HG03064 (cell line): ENCODE data around the gene ADCY9.

Experiments
- ATAC-seq: cut with Tn5 transposase; IDR thresholded peaks from one replicate; pipeline ENCODE4 v1.9.1; 2021; ENCODE audit warnings: low read depth; ENCODE audit not compliant: unreplicated experiment

The ADCY9 gene

GRCh38 chr16:4010225-4011158 is 105.8 kb downstream of the ADCY9 start:
- ATAC-seq, result no peak

- no peak for ATAC-seq
Measured at GRCh38 chr16:4009177-4009576, 107.1 kb downstream of the ADCY9 start.

DNA sequence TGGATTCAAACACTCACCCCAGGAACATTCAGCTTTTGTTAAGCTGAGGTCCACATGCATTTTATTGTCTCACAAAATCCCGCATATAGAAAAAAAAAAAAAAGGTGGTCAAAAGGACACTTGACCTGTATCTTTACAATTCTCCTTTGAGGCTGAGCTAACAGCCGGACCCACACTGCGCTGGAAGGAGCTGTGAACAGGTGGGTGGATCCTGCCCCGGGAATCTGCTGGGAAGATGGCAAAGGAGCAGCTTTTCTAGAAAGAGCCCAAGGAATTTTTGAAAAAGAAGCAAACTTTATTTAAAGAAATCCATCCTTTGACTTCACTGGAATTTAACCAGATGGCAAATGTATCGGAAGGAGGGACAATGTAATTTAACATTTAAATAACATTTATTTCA is 108.1 kb downstream of the ADCY9 start:
- ATAC-seq, result no peak

- ATAC-seq, result no peak
Measured at GRCh38 chr16:4006397-4006999, 109.7 kb downstream of the ADCY9 start.

DNA sequence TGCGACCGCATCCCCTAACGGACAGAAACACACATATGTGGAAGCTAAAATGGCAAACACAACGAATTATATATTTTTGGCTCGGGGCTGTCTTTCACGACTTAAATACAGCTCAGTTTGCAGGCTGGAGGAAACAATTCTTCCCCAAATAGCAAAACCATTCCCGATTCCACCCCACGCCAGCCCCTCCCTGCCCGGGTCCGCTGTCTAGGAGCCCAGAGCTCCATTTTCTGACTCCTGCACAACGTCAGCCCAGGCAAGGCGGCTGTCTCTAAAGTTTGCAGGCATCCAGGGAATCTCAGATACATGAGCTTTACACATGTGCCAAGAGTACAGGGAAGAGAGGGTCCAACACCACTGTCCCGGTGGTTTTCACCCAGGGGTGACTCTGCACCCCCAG is 110.5 kb downstream of the ADCY9 start:
- ATAC-seq, result no peak

DNA sequence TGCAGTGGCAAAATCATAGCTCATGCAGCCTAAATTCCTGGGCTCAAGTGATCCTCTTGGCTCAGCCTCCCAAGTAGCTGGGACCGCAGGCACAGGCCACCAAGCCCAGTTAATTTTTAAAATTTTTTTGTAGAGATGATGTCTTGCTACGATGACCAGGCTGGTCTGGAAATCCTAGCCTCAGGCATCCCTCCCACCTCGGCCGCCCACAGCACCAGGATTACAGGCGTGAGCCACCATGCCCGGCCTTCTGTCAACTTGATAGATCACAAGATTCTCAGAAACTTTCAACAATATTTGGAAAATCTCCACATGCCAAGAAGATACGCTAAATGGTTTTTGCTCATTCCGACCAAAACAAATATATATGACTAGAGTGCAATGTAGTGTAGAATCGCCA is 111.0 kb downstream of the ADCY9 start:
- no peak for ATAC-seq

- no peak for ATAC-seq
Measured at GRCh38 chr16:4004206-4004605, 112.0 kb downstream of the ADCY9 start.

DNA sequence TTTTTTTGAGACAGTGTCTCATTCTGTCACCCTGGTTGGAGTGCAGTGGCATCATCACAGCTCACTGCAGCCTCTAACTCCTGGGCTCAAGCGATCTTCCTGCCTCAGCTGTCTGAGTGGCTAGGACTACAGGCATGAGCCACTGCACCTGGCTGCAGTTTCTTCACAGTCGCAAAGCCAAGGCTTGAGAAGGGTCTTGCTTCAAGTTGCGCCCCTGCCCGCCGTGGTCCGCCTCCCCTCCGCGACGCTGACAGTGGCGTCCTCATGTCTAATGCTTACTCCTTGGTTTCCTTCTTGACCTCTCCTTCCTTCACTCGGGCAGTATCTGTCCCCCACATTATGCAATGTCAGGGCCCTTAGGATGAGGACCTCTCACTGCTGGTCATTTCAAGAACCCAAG is 112.7 kb downstream of the ADCY9 start:
- no peak for ATAC-seq

GRCh38 chr16:4003166-4003565 is 113.1 kb downstream of the ADCY9 start:
- no peak for ATAC-seq

GRCh38 chr16:4002121-4002520 is 114.1 kb downstream of the ADCY9 start:
- no peak for ATAC-seq

DNA sequence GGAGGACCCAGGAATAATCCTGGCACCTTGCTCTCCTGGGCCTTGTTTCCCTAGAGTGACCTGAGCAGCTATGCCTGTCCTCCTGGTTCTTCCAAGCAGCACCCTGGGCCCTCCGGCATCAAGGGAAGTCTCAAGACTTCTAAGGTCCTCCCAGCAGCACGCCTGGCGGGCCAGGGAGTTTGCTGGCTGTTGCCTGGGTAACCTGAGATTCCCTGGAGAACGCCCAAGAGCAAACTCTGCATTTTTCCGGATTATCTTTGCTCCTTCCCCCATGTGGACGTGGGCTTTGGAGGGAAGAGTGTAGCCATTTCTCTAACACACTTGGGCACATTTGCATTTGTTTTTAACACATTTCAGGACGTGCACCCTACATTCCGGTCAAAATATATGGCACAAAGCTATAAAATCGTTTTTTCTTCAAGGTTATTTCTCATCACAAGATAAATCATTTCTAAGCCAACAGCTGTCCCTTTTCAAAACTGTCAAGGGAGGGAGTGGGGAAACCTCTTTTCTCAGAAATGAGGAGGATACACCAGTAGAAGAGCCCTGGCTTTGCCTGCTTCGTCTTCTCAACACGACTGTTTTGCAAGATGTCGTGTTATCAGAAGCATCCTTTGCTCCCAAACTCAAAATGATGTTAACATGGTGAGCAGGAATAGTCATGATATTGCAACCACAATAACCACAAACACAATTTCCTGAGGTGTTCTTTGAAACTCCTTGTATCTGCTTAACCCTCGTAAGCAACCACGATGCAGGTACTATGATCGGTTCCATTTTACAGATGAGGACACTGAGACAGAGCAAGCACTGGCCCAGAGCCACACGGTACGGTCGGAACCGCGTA is 116.5 kb downstream of the ADCY9 start:
- ATAC-seq, result no peak

DNA sequence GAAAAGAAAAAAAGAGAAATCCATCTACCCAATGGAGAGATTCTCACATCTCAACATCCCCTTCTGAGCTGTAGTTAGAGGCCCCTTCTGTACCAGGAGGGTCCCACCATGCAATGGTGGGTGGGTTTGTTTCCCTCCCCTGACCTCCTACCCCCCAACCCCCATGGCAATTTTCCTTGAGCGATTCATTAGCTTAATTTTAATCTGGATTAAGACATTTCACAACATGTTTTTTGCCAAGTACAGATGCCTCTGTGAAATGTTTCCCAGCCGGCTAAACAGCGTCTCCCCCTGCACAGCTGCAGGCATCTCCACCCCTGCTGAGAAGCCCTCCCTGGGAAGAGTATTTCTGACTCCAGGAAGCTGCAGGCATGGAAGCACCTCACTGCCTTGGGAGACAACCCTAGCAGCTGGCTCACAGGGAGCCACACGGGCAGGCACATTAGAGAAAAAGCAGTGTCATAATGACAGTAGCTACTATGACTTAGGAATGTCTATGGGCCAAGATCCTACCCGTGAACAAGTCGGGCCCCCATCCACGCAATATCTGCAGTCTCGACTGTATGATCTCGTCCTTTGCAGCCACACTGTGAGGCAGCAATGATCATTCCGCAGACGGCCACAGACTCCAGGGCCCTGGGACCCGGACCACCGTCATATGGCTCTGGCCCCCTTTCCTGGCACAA is 117.3 kb downstream of the ADCY9 start:
- ATAC-seq, result no peak

DNA sequence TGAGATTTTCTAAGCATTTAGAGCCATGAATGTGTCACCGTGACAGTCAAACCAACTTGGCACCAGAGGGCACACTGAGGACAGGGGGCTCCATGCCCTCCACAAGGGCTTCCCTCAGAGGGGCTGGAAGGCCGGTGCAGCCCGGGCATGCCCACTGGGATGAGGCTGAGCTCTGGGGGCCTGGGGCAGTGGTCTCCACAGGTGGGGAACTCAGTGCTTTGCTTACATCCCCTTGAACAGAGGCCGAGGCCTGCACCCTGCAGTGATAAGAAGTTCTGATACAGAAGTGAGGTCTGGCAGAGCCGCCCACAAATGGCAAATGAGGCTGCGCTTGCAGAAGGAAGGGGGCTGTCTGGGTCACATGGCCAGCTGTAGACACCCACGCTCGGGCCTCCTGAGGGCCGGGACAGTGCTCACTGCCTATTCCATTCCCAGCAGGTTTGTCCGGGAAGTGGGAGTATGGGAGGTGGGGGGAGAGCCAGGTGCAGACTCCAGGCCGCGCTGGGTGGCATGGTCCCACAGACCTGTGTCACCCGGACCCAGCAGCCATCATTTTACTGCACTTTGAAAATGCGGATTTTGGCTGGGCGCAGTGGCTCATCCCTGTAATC is 118.9 kb downstream of the ADCY9 start:
- ATAC-seq, result no peak

DNA sequence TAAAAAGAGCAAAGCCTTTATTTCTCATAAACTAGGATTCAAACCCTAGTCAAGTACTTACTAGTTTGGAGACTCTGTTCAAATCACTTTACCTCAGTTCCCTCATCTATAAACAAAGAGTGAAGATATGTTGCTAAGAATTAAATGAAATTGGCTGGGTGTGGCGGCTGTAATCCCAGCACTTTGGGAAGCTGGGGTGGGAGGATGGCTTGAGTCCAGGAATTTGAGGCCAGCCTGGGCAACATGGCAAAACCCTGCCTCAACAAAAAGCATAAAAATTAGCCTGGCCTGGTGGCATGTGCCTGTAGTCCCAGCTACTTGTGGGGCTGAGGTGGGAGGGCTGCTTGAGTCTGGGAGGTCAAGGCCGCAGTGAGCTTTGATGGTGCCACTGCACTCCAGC is 121.2 kb downstream of the ADCY9 start:
- no peak for ATAC-seq

GRCh38 chr16:3993052-3993785 is 123.0 kb downstream of the ADCY9 start:
- ATAC-seq, result no peak

- no peak for ATAC-seq
Measured at GRCh38 chr16:3992297-3993051, 123.8 kb downstream of the ADCY9 start.

DNA sequence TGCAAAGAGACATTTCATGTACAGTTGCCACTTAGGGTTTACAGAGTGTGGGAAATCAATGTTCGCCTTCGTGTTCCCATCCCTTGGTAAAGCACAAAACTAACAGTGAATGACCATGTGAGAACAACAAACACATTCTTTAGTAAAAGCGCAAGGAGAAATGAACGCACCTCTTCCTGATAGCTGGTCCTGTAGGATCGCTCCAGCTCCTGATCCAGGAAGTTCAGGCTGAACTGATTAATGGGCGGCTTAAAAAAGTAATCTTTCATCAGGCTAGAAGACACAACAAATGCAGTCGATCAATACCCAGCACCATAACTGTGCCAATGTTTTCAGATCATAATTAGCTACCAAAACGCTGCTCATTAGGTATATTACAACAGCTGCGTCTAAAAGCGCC is 127.4 kb downstream of the ADCY9 start:
- no peak for ATAC-seq

DNA sequence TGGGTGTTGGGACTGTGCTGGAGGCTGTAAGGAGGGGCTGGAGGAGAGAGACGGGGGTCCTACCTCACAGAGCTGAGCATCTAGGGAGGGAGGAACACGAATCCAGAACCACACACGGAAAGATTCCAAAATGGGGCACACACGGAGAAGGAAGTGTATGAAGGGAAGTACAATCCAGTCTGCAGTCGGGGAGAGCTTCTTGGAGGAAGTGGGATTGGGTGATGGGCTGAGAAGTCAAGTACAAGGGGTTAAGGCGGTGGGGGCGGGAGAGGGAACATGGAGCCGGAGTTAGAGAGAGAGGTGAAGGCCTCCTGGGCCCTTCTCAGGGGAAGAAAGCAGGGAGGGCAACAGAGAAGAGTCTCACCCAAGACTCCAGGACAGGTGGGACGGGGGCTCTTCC is 128.2 kb downstream of the ADCY9 start:
- ATAC-seq, result no peak

DNA sequence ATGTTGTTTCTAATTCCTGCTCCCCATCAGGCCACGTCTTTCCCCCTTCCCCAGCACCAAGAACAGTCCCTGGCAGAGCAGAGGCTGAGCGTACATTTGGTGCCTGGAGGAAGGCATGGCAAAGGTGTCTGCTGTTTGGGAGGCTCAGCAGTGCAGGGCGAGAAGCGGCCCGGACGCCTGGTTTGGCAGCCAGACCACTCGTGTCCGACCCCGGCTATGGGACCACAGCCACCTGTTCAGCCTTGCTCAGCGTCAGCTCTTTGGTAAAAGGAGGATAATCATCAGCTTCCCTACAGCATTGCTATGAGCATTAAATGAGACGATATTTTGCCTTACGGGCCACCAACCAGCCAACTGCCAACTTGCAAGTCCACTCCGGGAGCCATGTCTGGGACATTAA is 129.0 kb downstream of the ADCY9 start:
- ATAC-seq, result no peak
